ENCODE measurements around the gene PAFAH1B2.

PAFAH1B2 gene, protein sequence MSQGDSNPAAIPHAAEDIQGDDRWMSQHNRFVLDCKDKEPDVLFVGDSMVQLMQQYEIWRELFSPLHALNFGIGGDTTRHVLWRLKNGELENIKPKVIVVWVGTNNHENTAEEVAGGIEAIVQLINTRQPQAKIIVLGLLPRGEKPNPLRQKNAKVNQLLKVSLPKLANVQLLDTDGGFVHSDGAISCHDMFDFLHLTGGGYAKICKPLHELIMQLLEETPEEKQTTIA

GRCh38 chr11:117143871-117144476 is at the start of gene PAFAH1B2:
TSS of gene PAFAH1B2 (plus strand) at chr11:117144287. CDS start at chr11:117152448, 8,161 bp downstream.
- no peaks in the 10 kb centered on the region for H3F3A ChIP-seq (ENCODE audit: control insufficient read depth, insufficient read depth)
- H3K79me2 ChIP-seq (ENCODE audit: control insufficient read depth, low read length), result peaks cover 53% of the 10 kb centered on the region
- H3K9me3 ChIP-seq (ENCODE audit: control insufficient read depth, insufficient read depth, low read length), result no peaks in the 10 kb centered on the region
- peaks cover 24% of the 10 kb centered on the region; the same call in 1 of the 2 replicates for H4K20me1 ChIP-seq (ENCODE audit: control insufficient read depth, insufficient read depth, low read depth, low read length)
- H3K9me2 ChIP-seq (replicated peaks; ENCODE audit: control insufficient read depth, low read length), result no peaks in the 10 kb centered on the region
- H3K36me3 ChIP-seq (ENCODE audit: control insufficient read depth, low read length), result peaks cover 39% of the 10 kb centered on the region
- peak within 1 kb of the TSS; percentile 34 for H3K27ac ChIP-seq (ENCODE audit: low read depth, low read length)
- peak within 1 kb of the TSS; percentile 97 for H3K4me3 ChIP-seq (ENCODE audit: low read length)
- H3K4me1 ChIP-seq (ENCODE audit: control insufficient read depth, low read length), result peaks cover 30% of the 10 kb centered on the region
- TF ChIP-seq CTCF (IDR thresholded peaks at IDR 0.05; ENCODE audit: low read depth, low read length, poor library complexity, severe bottlenecking) (no peak), EZH2phosphoT487 (IDR thresholded peaks at IDR 0.05; ENCODE audit: borderline replicate concordance, low read length) (no peak)
- H3K4me2 ChIP-seq (ENCODE audit: low read length), result peak within 1 kb of the TSS; percentile 98
- no peaks in the 10 kb centered on the region for H3K27me3 ChIP-seq (ENCODE audit: control insufficient read depth, low read length)

GRCh38 chr11:117094776-117095175 is 49.3 kb upstream of the PAFAH1B2 start:
- H3K27me3 ChIP-seq (ENCODE audit: control insufficient read depth, low read length), result no peaks in the 10 kb centered on the region
- H3K9me2 ChIP-seq (replicated peaks; ENCODE audit: control insufficient read depth, low read length), result no peaks in the 10 kb centered on the region
- peaks cover 40% of the 10 kb centered on the region for H3K4me1 ChIP-seq (ENCODE audit: control insufficient read depth, low read length)
- 0 out of 2 replicates have a peak, but pooled peaks cover 2% of the 10 kb centered on the region for H3F3A ChIP-seq (ENCODE audit: control insufficient read depth, insufficient read depth)
- H3K4me2 ChIP-seq (ENCODE audit: low read length), result no peak overlapping the region
- no peaks in the 10 kb centered on the region; the same call in 1 of the 2 replicates for H3K36me3 ChIP-seq (ENCODE audit: control insufficient read depth, low read length)
- no peaks in the 10 kb centered on the region for H3K9me3 ChIP-seq (ENCODE audit: control insufficient read depth, insufficient read depth, low read length)
- peaks cover 13% of the 10 kb centered on the region; the same call in 1 of the 2 replicates for H4K20me1 ChIP-seq (ENCODE audit: control insufficient read depth, insufficient read depth, low read depth, low read length)
- no peak overlapping the region for H3K27ac ChIP-seq (ENCODE audit: low read depth, low read length)
- H3K4me3 ChIP-seq (ENCODE audit: low read length), result no peak overlapping the region
- TF ChIP-seq EZH2phosphoT487 (IDR thresholded peaks at IDR 0.05; ENCODE audit: borderline replicate concordance, low read length), result no peak
- no peak for TF ChIP-seq CTCF (IDR thresholded peaks at IDR 0.05; ENCODE audit: low read depth, low read length, poor library complexity, severe bottlenecking)
- peaks cover 84% of the 10 kb centered on the region for H3K79me2 ChIP-seq (ENCODE audit: control insufficient read depth, low read length)

- no peaks in the 10 kb centered on the region for H3K27me3 ChIP-seq (ENCODE audit: control insufficient read depth, low read length)
- no peak overlapping the region for H3K27ac ChIP-seq (ENCODE audit: low read depth, low read length)
- TF ChIP-seq CTCF (IDR thresholded peaks at IDR 0.05; ENCODE audit: low read depth, low read length, poor library complexity, severe bottlenecking) (no peak), EZH2phosphoT487 (IDR thresholded peaks at IDR 0.05; ENCODE audit: borderline replicate concordance, low read length) (no peak)
- H3K4me3 ChIP-seq (ENCODE audit: low read length), result peak overlapping the region; percentile 77
- peak overlapping the region; percentile 76 for H3K4me2 ChIP-seq (ENCODE audit: low read length)
- no peaks in the 10 kb centered on the region for H3K9me3 ChIP-seq (ENCODE audit: control insufficient read depth, insufficient read depth, low read length)
- H3K4me1 ChIP-seq (ENCODE audit: control insufficient read depth, low read length), result peaks cover 41% of the 10 kb centered on the region
- no peaks in the 10 kb centered on the region; the same call in 1 of the 2 replicates for H3K36me3 ChIP-seq (ENCODE audit: control insufficient read depth, low read length)
- peaks cover 77% of the 10 kb centered on the region for H3K79me2 ChIP-seq (ENCODE audit: control insufficient read depth, low read length)
- 0 out of 2 replicates have a peak, but pooled peaks cover 2% of the 10 kb centered on the region for H3F3A ChIP-seq (ENCODE audit: control insufficient read depth, insufficient read depth)
- H3K9me2 ChIP-seq (replicated peaks; ENCODE audit: control insufficient read depth, low read length), result no peaks in the 10 kb centered on the region
- peaks cover 13% of the 10 kb centered on the region; the same call in 1 of the 2 replicates for H4K20me1 ChIP-seq (ENCODE audit: control insufficient read depth, insufficient read depth, low read depth, low read length)
Measured at GRCh38 chr11:117095284-117096161, 48.6 kb upstream of the PAFAH1B2 start.
